ENCODE results near the gene SNX27. TPM values are rescaled to one million over a fixed set of nuclear protein-coding genes. Genes with fewer than 3 reads are reported as not detected.

Gene SNX27
- total and polyA plus RNA-seq, 12 donors, result 6.0 to 46.7 (median 24.1) TPM

GRCh38 chr1:151693057-151693651, 81.3 kb downstream of the SNX27 start:
- TF ChIP-seq, protein P1, sequence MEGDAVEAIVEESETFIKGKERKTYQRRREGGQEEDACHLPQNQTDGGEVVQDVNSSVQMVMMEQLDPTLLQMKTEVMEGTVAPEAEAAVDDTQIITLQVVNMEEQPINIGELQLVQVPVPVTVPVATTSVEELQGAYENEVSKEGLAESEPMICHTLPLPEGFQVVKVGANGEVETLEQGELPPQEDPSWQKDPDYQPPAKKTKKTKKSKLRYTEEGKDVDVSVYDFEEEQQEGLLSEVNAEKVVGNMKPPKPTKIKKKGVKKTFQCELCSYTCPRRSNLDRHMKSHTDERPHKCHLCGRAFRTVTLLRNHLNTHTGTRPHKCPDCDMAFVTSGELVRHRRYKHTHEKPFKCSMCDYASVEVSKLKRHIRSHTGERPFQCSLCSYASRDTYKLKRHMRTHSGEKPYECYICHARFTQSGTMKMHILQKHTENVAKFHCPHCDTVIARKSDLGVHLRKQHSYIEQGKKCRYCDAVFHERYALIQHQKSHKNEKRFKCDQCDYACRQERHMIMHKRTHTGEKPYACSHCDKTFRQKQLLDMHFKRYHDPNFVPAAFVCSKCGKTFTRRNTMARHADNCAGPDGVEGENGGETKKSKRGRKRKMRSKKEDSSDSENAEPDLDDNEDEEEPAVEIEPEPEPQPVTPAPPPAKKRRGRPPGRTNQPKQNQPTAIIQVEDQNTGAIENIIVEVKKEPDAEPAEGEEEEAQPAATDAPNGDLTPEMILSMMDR (IDR thresholded peaks at IDR 0.05), result peak in 5 of 6 experiments; percentile 17 to 45 (median 36)
- no peak for TF ChIP-seq POLR2A (IDR thresholded peaks at IDR 0.05)
- Histone ChIP-seq H3K36me3 (replicated peaks in 1 of 2) (peaks cover 0 to 45% of the 10 kb centered on the region in 2 donors), H3K27ac (no peak overlapping the region), H3K9me3 (replicated peaks in 1 of 3) (no peaks in the 10 kb centered on the region), H3K27me3 (no peaks in the 10 kb centered on the region), H3K4me3 (no peak overlapping the region), H3K4me1 (replicated peaks in 1 of 2) (no peaks in the 10 kb centered on the region)
- intact Hi-C loops (cut with DNase I), result no loop called here
- WGBS, 4 donors, result 75 to 88% (median 82%) methylated on average over 4 of the region's 4 CpGs
- DNase-seq, result no peak

- intact Hi-C loops (cut with DNase I), result no loop called here
- Histone ChIP-seq H3K27ac (no peak overlapping the region), H3K27me3 (no peaks in the 10 kb centered on the region), H3K9me3 (replicated peaks in 1 of 3) (no peaks in the 10 kb centered on the region), H3K4me1 (replicated peaks in 1 of 2) (no peaks in the 10 kb centered on the region), H3K4me3 (no peak overlapping the region), H3K36me3 (replicated peaks in 1 of 2) (peaks cover 0 to 45% of the 10 kb centered on the region in 2 donors)
- TF ChIP-seq, protein P1 (IDR thresholded peaks at IDR 0.05), result no peak
- TF ChIP-seq POLR2A (IDR thresholded peaks at IDR 0.05), result no peak
- DNase-seq, result no peak
- 93 to 97% (median 96%) methylated on average over 4 to 5 of the region's 5 CpGs for WGBS, 4 donors
Measured at GRCh38 chr1:151701515-151701914, 89.7 kb downstream of the SNX27 start.

DNA sequence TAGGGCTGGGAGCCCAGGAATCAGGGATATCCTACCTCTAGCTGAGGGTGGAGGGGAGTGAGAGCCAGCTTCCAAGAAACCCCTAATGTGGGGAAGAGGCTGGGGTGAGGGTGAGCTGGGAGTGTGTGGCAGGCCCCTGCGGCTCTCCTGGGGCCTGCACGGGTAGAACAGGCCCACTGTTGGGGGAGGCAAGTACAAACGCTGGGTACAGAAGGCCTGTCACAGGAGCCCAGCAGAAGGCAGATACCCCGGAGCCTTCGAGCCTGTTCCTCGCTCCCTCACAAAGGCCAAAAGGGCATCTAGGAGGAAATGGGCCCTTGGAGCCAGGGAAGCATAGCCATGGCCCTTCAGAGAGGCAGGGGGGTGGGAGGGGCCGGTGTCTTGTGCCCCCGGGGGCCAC, 91.1 kb downstream of the SNX27 start:
- H3K27ac ChIP-seq, result no peak overlapping the region
- DNase-seq, result no peak
- no peak overlapping the region for H3K4me3 ChIP-seq
- intact Hi-C loops (cut with DNase I), result no loop called here
- TF ChIP-seq POLR2A (IDR thresholded peaks at IDR 0.05), result no peak
- TF ChIP-seq, protein P1 (IDR thresholded peaks at IDR 0.05), result no peak
- no peaks in the 10 kb centered on the region for H3K27me3 ChIP-seq
- no peaks in the 10 kb centered on the region for H3K4me1 ChIP-seq (replicated peaks in 1 of 2)
- H3K9me3 ChIP-seq (replicated peaks in 1 of 3), result no peaks in the 10 kb centered on the region
- H3K36me3 ChIP-seq (replicated peaks in 1 of 2), result peaks cover 0 to 32% of the 10 kb centered on the region in 2 donors
- WGBS, 4 donors, result 33 to 58% (median 46%) methylated on average over 2 to 8 of the region's 8 CpGs

GRCh38 chr1:151703813-151704212, 92.0 kb downstream of the SNX27 start:
- no peaks in the 10 kb centered on the region for H3K27me3 ChIP-seq
- DNase-seq, result no peak
- H3K36me3 ChIP-seq (replicated peaks in 1 of 2), result peaks cover 0 to 23% of the 10 kb centered on the region in 2 donors
- H3K4me1 ChIP-seq (replicated peaks in 1 of 2), result no peaks in the 10 kb centered on the region
- no peak for TF ChIP-seq POLR2A (IDR thresholded peaks at IDR 0.05)
- TF ChIP-seq, protein P1 (IDR thresholded peaks at IDR 0.05), result no peak
- H3K27ac ChIP-seq, result no peak overlapping the region
- no peaks in the 10 kb centered on the region for H3K9me3 ChIP-seq (replicated peaks in 1 of 3)
- WGBS, 4 donors, result 41 to 47% (median 46%) methylated on average over 11 to 17 of the region's 17 CpGs
- intact Hi-C loops (cut with DNase I), result no loop called here
- H3K4me3 ChIP-seq, result no peak overlapping the region
